ENCODE results near the gene SDR9C7. TPM values are rescaled to one million over a fixed set of nuclear protein-coding genes. Genes with fewer than 3 reads are reported as not detected.
"Not testable (repeated sequence)": the region's sequence is repeated elsewhere in the genome, so short reads cannot be mapped to it uniquely, and the experiment has no call there.

SDR9C7 gene
- total RNA-seq, 1 experiment from 2014 or later: not detected

DNA sequence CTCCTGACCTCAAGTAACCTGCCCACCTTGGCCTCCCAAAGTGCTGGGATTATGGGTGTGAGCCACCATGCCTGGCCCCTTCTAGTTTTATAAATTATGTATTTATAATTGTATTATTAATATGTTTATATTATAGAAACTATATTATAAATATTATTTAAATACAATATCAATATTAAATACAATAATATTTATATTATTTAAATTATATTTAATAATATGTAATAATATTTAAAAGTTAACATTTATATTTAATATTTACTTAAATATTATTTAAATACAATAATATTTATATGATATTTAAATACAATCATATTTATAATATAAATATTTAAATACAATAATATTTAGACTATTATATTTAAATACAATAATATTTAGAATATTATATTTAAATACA, 20.0 kb downstream of the SDR9C7 start:
- ATAC-seq: no peak
- peaks cover 0 to 4% of the 10 kb centered on the region in 2 experiments; a peak in 1 of 4 replicates for H3K9me3 ChIP-seq (ENCODE audit: control insufficient read depth in 1 of 2, insufficient read depth in 1 of 2, low read depth in 1 of 2, low read length in 2 of 2)
- no peak overlapping the region for H2AFZ ChIP-seq (ENCODE audit: low read depth, low read length, poor library complexity, severe bottlenecking)
- H3K9me2 ChIP-seq (ENCODE audit: insufficient read depth): no peaks in the 10 kb centered on the region
- H3K27ac ChIP-seq (ENCODE audit: low read depth, low read length): no peak overlapping the region
- no peaks in the 10 kb centered on the region for H3K79me2 ChIP-seq (ENCODE audit: insufficient read depth, low read length)
- H3K27me3 ChIP-seq (ENCODE audit: insufficient read depth, low read length): no peaks in the 10 kb centered on the region
- no peak for TF ChIP-seq EGR1 (IDR thresholded peaks at IDR 0.05; ENCODE audit: low read depth)
- no peak for TF ChIP-seq ZNF274 (IDR thresholded peaks at IDR 0.05; ENCODE audit: low read depth, low read length)
- TF ChIP-seq ELF1 (IDR thresholded peaks at IDR 0.05; ENCODE audit: borderline replicate concordance, low read depth): no peak
- no peak for TF ChIP-seq JUND (IDR thresholded peaks at IDR 0.05)
- TF ChIP-seq, protein P1, sequence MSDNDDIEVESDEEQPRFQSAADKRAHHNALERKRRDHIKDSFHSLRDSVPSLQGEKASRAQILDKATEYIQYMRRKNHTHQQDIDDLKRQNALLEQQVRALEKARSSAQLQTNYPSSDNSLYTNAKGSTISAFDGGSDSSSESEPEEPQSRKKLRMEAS (IDR thresholded peaks at IDR 0.05): no peak
- TF ChIP-seq TCF7L2 (IDR thresholded peaks at IDR 0.05; ENCODE audit: borderline replicate concordance, extremely low read depth, insufficient read depth, insufficient read length): no peak
- no peak for TF ChIP-seq POLR2AphosphoS5 (IDR thresholded peaks at IDR 0.05; ENCODE audit: low read depth, low read length)
- TF ChIP-seq CBX3 (IDR thresholded peaks at IDR 0.05; ENCODE audit: low read depth): no peak
- no peak for TF ChIP-seq RAD21 (IDR thresholded peaks at IDR 0.05; ENCODE audit: low read depth)
- no peak for TF ChIP-seq YY1 (IDR thresholded peaks at IDR 0.05; ENCODE audit: extremely low read depth, insufficient replicate concordance, low read depth, low read length)
- no peaks in the 10 kb centered on the region for H4K20me1 ChIP-seq (ENCODE audit: insufficient read depth)
- H3K4me3 ChIP-seq (replicated peaks in 1 of 2; ENCODE audit: low read depth in 1 of 2, low read length in 2 of 2): no peak overlapping the region
- intact Hi-C loops (cut with micrococcal nuclease): no loop called here
- H3K9ac ChIP-seq (ENCODE audit: low read length): no peak overlapping the region
- H3K36me3 ChIP-seq (ENCODE audit: control insufficient read depth in 1 of 2, insufficient read depth in 2 of 2, low read length in 2 of 2): no peaks in the 10 kb centered on the region
- H3K4me1 ChIP-seq (ENCODE audit: control insufficient read depth in 1 of 2, insufficient read depth in 2 of 2, low read length in 2 of 2): no peaks in the 10 kb centered on the region
- ChIA-PET RAD21 (ENCODE audit: low non-redundant PET in 1 of 2, low total read pairs in 2 of 2, uncharacterized antibody in 2 of 2, unreplicated experiment in 2 of 2) (no interaction called here), POLR2A (no interaction called here), CTCF (no interaction called here)
- no TSS peak for BruUV-seq (replicated peaks)
- DNase-seq (ENCODE audit: low read depth, low spot score): no peak
- no peak overlapping the region for H3K4me2 ChIP-seq (ENCODE audit: low read length)

DNA sequence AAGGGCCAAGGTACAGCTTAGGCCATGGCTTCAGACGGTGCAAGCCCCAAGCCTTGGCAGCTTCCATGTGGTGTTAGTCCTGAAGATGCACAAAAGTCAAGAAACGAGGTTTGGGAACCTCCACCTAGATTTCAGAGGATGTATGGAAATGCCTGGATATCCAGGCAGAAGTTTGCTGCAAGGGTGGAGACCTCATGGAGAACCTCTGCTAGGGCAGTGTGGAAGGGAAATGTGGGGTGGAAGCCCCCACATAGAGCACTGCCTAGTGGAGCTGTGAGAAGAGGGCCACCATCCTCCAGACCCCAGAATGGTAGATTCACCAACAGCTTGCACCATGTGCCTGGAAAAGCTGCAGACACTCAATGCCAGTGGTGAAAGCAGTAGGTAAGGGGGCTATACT, 24.8 kb downstream of the SDR9C7 start:
- H3K27ac ChIP-seq (ENCODE audit: low read depth, low read length); BruUV-seq (replicated peaks); POLR2A ChIA-PET; ATAC-seq; CTCF ChIA-PET; H3K4me1 ChIP-seq (ENCODE audit: control insufficient read depth in 1 of 2, insufficient read depth in 2 of 2, low read length in 2 of 2); H3K27me3 ChIP-seq (ENCODE audit: insufficient read depth, low read length); H2AFZ ChIP-seq (ENCODE audit: low read depth, low read length, poor library complexity, severe bottlenecking); H3K9ac ChIP-seq (ENCODE audit: low read length); H4K20me1 ChIP-seq (ENCODE audit: insufficient read depth); DNase-seq (ENCODE audit: low read depth, low spot score); H3K4me2 ChIP-seq (ENCODE audit: low read length); H3K79me2 ChIP-seq (ENCODE audit: insufficient read depth, low read length); H3K36me3 ChIP-seq (ENCODE audit: control insufficient read depth in 1 of 2, insufficient read depth in 2 of 2, low read length in 2 of 2); H3K9me2 ChIP-seq (ENCODE audit: insufficient read depth); H3K9me3 ChIP-seq (ENCODE audit: control insufficient read depth in 1 of 2, insufficient read depth in 1 of 2, low read depth in 1 of 2, low read length in 2 of 2); H3K4me3 ChIP-seq (replicated peaks in 1 of 2; ENCODE audit: low read depth in 1 of 2, low read length in 2 of 2); RAD21 ChIA-PET (ENCODE audit: low non-redundant PET in 1 of 2, low total read pairs in 2 of 2, uncharacterized antibody in 2 of 2, unreplicated experiment in 2 of 2); intact Hi-C loops (cut with micrococcal nuclease): not testable (repeated sequence)
- peak; percentile 22; the same call in 1 of the 2 replicates for TF ChIP-seq CBX3 (IDR thresholded peaks at IDR 0.05; ENCODE audit: low read depth)
